ENCODE measurements around the gene SMC3.
"Not testable (repeated sequence)": the region's sequence is repeated elsewhere in the genome, so short reads cannot be mapped to it uniquely, and the experiment has no call there.

SMC3 gene

DNA sequence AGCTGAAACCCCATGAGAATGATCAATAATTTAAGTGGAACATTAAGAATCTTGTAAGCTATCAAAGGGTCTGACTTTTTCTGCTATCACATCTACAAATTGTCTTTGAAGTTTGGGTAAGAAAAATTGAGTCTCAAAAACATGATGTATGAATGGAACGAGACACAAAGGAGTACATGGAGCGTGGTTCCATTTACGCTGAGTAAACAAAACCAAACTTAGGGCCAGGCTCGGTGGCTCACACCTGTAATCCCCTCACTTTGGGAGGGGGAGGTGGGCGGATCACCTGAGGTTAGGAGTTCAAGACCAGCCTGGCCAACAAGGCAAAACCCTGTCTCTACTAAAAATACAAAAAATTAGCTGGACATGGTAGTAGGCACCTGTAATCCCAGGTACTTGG, 24.3 kb downstream of the SMC3 start:
- no peak for DNase-seq

DNA sequence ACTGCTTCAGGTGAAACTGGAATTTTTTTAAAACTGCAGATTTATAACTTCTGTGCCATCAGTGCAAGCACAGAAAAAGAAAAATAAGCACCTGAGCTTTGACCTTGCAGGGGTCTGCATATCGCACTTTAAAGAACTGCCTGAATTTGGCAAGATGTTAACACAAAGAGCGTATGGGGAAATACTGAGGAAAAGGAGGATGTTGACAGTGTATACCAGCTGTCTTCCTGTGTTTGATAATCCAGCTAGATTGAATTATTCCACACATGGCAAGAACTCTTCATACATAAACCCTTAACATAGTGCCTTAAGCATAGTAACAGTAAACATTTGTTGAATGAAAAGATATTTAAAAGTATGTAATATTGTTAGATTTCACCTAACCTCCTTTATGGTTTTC, 30.0 kb downstream of the SMC3 start:
- no peak for DNase-seq

DNA sequence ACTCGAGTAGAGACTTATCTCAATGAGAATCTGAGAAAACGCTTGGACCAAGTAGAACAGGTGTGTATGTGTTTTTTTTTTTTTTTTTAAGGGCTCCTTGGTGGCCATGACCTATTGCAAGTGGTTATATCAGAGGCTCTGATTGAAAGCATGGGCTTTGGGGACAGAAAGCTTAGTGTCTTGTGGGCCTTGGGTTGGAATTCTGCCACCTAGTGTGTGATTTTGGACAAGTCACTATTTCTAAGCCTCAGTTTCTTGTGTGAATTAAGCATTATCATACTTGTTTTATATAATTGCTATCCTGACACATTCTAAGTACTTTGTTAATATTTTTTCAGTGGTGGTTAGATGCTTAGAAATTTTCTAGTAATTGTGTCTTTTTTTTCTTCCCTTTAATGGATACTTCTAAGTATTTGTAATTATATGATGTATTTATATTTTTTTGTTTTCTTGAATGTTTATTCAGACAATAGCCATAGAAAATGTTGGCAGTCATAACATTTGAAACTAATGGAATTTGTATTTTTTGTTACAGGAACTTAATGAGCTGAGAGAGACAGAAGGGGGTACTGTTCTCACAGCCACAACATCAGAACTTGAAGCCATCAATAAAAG, 33.1 kb downstream of the SMC3 start:
- peak; percentile 11 to 50 for DNase-seq

DNA sequence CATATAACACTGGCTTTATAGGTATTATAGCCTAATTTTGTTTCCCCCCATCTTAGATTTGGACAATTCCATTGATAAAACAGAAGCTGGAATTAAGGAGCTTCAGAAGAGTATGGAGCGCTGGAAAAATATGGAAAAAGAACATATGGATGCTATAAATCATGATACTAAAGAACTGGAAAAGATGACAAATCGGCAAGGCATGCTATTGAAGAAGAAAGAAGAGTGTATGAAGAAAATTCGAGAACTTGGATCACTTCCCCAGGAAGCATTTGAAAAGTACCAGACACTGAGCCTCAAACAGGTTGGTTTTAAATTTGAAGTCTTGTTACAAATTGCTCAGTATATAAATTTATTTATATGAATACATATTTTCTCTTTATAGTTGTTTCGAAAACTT, 34.1 kb downstream of the SMC3 start:
- no peak for DNase-seq

DNA sequence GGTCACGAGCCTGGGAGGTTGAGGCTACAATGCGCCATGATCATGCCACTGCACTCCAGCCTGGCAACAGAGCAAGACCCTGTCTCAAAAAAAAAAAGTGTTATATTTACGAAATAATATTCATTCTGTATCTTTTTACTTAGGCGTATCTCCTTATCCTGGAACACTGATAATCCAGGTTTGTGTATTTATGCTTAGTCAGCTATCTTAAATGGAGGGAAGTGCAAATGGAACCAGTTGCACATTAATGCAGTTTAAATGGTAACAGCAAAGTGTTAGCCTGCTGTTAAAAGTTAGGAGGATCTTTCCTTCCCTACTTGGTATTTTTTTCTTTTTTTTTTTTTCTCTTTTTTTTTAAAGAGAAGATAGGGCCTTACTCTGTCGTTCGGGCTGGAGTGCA, 40.6 kb downstream of the SMC3 start:
- DNase-seq: no peak

DNA sequence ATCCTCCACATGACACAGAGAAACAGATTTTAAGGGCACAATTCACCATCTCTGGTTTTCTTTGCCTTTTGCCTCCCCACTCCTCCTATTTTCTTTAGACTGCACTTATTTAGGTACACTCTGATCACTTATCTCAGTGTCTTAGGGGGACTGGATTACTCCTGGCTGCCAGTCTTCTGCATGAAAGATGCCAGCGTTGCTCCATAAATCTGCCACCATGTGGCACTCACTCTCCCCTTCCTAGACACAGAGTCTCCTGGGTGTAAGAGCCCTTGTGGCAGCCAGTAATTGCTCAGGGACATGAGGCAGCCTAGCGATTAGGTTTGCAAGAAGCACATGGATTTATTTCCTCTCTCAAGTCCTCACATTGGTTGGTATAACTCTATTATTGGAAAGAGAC, 42.1 kb downstream of the SMC3 start:
- DNase-seq: peak; percentile 31 to 66

DNA sequence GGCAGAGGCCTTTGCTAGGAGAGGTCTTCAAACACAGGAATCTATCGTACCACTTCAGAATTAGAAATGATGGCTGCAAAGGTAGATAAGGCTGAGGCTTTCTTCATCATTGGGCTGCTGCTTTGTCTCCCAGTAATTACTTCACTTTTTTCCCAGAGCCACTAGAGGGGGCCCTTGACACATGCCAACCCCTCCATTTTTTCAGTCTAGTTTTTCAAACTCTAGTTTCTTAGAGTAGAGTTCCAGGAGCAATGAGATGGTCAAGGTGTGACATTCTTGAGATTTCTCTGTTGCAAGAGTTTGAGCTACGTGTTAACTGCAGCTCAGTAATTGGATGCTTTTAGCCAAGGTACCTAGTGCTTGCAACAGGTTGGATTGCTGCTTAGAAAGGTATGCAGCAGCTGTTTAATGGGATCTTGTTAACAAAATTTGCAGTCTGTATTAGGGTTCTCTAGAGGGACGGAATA, 42.8 kb downstream of the SMC3 start:
- DNase-seq: peak in 1 of 2 experiments; percentile 30

DNA sequence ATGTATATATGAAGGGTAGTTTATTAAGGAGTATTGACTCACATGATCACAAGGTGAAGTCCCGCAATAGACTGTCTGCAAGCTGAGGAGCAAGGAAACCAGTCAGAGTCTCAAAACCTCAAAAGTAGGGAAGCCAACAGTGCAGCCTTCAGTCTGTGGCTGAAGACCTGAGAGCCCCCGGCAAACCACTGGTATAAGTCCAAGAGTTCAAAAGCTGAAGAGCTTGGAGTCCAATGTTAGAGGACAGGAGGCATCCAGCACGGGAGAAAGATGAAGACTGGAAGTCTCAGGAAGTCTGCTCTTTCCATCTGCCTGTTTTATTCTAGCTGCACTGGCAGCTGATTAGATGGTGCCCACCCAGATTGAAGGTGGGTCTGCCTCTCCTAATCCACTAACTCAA, 43.3 kb downstream of the SMC3 start:
- not testable (repeated sequence) for DNase-seq

DNA sequence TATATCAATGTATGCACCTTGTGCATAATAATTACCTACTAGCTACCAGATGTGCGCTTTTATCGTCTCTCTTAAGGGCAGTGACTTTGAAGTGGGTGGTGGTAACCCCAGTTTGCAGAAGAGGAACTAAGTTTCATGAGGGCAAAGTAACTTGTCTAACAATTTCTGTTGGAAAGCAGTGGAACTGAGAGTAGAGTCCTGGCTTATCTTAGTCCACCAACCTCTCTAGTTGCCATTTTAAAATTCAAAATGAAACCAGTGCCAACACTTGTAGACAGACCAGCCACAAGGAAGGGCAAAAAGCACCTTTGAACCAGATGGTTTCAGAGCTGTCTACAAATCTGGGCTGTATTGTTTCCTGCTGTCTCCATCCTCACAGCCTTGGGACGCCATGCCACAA, 44.6 kb downstream of the SMC3 start:
- no peak for DNase-seq

DNA sequence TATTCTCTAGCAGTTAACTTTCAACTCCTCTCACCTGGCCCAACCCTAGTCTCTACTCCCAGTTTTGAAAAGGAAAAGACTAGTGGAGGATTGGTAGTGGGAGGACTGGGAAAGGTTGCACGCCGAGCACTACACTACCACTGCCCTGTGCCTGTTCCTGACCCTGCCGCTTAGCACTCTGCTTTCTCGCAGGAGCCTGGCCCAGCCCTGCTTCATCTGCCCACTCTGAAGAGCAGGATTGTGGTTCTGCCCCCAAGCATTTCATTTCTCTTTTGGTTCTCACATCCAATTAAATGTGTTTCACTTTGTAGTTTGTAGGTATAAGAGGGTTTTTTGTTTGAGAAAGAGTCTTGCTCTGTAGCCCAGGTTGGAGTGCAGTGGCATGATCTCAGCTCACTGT, 45.1 kb downstream of the SMC3 start:
- DNase-seq: no peak

DNA sequence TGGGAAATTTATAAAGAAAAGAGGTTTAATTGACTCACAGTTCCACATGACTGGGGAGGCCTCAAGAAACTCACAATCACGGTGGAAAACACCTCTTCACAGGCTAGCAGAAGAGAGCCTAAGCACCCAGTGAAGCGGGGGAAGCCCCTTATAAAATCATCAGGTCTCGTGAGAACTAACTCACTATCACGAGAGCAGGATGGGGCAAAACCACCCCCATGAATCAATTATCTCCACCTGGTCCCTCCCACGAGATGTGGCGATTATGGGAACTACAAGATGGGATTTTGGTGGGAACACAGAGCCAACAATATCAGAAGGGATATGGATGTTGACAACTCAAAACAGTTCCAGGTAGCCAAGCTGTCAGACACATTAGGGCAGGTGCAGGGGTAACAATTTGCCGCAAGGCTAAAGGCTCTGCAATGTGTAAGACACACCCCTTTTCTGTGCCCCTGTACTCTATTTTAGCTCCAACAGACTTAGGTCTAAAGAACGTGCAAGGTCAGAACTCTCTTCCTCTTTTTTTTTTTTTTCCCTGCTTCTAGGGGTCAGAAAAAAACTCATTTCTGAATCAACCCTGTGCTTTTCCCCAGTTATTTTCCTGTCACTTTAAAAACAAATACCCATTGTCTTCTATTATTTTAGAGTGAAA, 46.0 kb downstream of the SMC3 start:
- no peak for DNase-seq

DNA sequence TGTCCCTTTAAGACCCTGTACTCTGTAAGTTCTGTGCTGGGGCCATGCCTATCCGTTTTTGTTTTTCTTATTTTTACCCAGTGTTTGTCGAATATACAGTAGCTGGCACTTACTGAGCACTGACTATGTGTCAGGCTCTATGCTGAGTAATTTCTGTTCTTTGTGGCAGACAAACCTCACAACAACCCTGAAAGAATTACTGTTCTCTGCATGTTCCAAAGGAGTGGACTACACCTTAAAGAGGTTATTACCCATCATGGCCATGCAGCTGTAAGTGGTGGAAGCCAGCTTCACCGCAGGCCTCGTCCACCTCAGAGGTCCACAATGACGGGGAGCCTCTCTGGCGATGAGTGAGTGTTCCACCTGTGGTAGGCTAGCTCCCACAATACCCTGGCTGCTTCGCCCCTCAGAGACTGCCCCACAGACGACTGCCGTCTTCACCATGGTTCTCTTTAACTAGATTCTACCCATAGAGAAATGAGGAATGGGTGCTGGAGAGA, 46.6 kb downstream of the SMC3 start:
- DNase-seq: no peak

DNA sequence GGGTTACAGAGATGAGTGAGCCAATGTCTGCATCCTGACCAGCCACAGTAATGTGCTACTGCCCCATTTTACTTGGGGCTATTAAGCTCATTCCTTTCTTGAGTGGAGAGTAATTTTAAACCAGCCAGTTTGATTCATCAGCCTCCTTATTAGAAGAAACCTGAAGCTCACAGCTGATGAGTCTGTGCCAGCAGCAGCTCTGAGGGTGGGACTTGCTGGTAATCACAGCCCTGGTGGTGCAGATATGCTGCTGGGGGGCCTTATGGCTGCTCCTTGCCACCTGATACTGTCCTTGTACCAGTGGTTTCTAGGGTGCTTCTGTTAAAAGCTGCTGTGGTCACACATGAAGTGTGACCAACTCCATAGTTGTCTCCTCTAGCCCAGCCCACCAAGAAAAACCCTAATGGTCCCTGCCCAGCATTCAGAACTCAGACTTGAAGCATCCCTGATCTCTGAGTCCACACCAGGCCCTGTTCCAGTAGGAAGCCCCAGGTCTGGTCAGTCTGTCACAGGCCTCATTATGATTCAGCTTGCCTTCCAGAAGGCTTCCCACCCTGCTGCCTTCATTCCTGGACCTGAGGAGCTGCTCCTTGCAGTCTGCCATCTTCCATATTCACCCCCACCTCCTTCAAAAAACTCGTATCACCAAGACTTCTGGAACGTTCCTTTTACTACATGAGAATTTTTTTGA, 47.7 kb downstream of the SMC3 start:
- peak in 1 of 2 experiments; percentile 24 for DNase-seq

DNA sequence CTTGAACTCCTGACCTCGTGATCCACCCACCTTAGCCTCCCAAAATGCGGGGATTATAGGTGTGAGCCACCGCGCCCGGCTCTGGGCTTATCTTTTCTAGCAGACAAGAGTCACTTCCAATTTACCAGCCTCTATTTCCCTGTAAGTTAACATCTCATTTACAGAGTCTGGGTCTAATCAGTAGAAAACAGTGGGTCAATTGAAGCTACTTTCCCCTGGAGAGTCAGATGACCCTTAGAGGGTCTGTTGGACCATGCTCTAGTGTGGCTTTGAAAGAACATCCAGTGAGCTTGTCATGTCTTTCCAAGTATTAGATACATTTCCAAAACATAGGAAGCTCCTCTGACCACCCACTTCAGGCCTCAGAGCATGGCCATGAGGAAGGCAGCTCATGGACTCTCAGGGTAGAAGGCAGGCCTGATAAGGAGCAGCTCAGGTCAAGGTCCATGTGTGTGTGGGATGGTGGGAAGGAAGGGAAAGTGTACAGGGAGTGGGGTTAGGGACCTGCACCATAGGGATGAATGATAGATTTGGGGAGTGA, 49.1 kb downstream of the SMC3 start:
- DNase-seq: no peak

DNA sequence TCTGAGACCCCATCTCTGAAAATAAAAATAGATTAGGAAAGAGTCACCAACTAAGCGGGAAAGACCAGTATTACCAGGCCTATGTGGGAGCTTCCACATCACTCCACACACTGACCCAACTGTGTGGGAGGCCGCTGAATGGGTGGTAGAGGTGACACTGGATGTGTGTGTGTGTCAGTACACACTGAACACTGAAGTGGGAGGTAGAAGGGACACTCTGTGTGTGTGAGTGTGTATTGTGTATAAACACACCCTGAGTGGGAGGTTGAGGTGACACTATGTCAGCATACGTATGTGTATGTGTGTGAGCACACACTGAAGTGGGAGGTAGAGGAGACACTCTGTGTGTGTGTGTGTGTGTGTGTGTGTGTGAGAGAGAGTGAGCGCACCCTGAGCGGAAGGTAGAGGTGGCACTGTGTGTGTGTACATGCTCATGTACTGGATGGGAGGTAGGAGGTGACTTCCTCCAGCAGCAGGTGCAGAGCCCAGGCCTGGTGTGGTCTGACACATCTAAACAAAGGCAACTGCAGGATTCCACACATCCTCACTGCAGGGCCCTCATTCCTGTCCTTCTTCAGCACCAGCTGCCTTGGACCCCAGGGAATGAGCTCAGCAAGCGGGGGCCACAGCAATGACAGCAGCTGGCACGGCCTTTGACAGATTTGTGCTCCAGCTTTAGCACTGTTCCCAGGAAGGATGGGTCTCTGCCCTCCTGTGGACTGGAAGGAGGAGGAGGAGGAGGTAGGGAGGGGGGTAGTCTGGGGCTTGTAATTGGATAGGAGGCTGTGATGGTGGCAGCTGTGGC, 50.1 kb downstream of the SMC3 start:
- DNase-seq: peak; percentile 49 to 85

DNA sequence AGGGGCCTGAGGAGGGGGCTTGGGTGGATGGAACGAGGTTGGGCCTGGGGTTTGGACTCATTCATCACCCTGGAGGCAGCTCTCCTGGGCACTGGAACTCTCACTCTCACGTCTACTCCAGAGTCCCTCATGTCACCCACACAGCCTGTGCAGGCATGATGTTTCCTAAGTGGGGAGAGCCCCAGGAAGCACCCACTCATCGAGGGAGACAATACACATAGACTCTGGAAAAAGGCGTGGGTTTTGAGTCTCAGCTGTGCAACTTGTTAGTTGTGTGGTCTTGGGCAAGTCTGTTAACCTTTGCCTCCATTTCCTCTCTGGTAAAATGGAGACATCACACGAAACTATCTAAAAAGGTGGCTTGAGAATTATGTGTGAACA, 50.7 kb downstream of the SMC3 start:
- peak in 1 of 2 experiments; percentile 16 for DNase-seq

DNA sequence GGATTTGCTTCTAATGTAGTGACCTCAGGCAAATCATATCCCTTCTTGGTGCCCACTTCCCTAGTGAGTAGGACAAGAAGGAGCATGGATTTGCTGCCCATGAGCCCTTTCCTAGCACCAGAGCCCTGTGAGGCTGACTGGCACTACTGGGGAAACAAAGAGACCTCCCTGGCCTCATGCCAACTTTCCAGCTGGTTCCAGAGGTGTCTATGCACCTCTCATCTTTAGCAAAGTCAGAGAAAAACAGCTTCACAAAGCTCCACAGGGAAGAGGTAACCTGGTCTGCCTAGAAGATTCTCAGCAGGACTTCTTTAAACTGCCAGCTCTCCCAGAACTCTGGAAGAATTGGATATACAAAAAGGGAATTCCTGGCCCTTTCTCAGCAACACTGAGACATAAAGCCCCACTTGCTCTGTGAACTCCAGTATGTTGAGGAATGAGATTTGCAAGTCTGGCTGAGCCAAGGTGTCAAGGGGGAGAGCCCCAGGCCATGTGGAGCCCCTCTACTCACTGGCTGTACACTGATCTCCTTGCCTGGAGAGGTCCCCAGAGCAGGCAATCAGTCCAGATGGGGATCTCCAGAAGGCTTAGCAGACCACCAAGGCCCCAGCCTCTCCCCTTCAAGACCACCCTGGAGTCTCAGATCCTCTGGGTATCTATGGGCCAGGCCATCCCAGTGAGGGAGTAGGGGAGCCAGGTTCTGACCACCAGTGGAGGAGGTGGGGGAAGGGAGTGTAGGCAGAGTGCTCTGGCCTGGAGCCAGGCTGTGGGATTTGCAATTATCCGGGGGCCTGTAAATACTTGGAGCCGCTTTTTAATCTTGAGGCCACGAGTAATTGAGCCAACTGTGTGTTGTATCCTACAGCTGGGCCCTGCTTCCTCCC, 52.3 kb downstream of the SMC3 start:
- DNase-seq: peak; percentile 49 to 74

DNA sequence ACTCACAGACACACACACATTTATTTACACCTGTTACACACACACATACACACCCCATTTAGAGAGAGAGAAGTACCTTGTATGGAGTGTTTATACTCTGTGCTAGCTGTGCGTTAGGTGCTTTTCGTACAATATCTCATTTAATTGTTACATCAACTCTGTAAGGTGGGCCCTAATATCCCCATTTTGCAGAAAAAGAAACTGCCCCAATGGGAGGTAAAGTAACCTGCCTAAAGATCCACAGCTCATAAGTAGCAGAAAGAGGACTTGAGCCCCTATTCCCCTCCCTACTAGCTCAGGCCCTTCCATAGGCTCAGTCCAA, 52.9 kb downstream of the SMC3 start:
- DNase-seq: no peak

DNA sequence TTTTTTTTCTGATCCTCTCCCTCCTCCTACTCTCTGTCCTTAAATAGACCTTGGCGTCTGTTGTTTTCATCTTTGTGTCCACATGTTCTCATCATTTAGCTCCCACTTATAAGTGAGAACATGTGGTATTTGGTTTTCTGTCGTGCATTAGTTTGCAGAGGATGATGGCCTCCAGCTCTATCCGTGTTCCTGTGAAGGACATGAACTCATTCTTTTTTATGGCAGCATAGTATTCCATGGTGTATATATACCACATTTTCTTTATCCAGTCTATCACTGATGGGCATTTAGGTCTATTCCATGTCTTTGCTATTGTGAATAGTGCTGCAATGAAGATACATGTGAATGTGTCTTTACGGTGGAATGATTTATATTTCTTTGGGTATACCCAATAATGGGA, 55.8 kb downstream of the SMC3 start:
- peak in 1 of 2 experiments; percentile 20 for DNase-seq

DNA sequence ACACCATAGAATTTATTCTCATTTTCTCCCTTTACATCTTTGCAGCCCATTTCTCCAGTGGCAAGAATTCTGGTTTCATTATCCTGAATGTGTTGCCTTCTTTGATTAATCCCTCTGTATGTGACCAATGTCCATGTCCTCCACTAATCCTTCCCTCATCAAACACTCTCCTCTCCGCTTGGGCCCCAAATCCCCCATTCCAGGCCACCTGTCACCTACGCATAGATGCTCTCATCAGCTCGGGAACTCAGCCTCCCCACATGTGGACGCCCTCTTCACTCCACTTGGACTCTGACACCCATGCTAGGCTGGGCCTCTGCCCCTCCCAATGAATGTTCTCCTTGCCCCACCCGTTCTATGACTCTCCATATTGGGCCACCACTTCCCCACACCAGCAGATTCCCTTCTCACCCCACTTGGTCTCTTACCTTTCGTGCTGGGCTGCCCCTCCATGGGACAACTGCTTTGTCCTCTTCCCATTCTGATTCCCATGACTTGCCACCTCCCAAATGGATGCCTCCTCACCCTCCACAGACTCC, 57.9 kb downstream of the SMC3 start:
- DNase-seq: peak; percentile 65 to 87

DNA sequence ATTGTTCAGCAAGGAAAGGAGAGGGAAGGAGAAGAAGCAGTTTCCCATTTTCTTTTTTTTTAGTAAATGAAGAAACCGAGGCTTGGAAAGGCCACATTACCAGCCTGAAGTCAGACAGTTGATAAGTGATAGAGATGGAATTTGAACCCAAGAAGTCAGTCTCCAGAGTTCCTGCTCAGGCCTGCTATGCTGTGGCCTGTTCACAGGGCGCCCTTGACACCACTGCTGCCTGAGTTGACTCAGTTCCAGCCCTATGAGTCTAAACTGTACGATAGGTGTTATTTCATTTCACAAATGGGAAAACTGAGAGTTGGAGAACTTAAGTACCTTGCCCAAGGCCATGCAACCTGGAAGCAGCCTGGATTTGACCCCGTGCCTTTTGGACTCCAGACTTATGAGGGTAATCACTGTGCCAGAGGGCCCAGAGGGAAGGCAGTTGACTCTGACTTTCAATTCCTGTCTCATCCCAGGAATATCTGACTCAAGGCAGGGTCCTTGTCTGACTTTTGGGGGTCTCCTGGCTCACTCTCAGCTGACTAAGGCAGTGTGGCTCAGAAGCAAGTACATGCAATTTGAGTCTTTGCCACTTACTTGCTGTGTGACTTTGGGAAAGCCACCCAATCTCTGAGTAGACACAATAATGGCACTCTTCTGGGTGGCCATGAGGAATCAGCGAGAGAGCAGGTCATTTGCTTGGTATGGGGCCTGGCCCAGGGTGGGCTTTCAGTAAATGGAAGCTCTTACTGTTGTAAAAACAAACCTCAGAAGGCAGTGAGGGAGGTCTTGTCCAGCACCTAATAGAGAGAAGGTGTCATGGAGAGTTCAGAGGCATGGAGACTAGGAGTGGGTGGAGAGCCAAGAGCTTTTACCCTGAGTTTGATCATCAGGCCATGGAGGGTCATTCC, 58.7 kb downstream of the SMC3 start:
- no peak for DNase-seq

All from NCI-H524 (cell line).